Stimulated activated naive CD4-positive, alpha-beta T cell treated with Interleukin-2 at 50 U/mL for 16 hours (primary cell): ENCODE data around the gene MYBPC3.
"Not testable (repeated sequence)": the region's sequence is repeated elsewhere in the genome, so short reads cannot be mapped to it uniquely, and the experiment has no call there.

ENCODE experiments used
- DNase-seq: peaks from one replicate; lab custom pipeline; 2025; lab: John Stamatoyannopoulos, UW

MYBPC3 gene

DNA sequence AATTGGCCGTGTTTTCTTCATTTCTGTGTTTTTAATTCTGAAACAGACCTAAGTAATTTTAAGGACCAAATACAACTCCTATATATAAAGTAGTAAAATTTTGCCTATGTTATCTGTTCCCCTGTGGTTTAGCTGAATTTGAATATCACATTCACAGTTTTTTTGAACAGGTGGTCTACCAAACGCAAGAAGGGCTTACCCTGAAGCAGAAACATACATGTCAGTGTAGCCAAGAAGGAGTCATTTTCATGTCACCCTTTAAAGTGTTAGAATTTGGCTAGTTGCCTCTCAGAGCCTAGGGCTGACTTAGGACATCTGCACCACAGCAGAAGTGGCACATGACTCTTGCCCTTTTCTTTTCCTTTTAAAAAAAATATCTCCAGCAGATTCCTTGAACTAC, 34.3 kb downstream of the MYBPC3 start:
- DNase-seq = no peak

DNA sequence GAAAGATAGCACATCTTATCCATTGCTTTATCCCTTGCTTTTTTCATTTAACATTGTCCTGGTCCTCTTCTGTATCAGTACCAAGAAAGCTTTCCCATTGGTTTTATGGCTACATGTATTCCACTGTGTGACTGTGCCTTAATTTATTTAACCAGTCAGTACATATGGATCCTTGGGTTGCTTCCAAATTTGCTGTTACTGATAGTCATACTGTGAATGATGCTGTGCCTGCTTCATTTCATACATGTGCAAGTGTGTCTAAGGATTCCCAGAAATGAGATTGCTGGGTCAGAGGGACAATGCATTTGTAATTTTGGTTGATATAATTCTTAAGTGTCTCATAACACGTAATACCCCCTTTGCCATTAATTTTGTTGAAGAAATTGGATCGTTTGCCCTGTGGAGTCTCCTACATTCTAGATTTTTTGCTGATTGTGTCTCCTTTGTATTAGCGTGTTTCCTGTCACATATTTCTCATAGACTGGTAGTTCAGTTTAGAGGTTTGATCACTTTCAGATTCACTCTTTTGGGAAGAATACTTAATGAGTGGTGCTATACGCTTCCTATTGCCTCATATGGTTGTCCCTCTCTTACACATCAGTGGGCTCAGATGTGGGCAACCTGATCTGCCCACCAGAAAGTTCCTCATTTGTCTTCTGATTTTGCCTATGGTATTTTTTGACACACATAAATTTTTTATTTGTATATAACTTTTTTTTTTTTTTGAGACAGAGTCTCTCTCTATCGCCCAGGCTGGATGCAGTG, 35.3 kb downstream of the MYBPC3 start:
- DNase-seq = no peak

DNA sequence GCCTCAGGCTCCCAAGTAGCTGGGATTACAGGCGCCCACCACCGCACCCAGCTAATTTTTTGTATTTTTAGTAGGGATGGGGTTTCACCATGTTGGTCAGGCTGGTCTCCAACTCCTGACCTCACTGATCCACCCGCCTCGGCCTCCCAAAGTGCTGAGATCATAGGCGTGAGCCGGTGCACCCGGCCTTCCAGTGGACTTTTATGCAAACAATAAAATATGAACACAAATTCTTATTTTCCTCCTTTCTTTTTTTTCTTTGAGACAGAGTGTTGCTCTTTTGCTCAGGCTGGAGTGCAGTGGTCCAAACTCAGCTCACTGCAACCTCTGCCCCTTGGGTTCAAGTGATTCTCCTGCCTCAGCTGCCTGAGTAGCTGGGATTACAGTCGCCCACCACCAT, 36.0 kb downstream of the MYBPC3 start:
- not testable (repeated sequence) for DNase-seq

DNA sequence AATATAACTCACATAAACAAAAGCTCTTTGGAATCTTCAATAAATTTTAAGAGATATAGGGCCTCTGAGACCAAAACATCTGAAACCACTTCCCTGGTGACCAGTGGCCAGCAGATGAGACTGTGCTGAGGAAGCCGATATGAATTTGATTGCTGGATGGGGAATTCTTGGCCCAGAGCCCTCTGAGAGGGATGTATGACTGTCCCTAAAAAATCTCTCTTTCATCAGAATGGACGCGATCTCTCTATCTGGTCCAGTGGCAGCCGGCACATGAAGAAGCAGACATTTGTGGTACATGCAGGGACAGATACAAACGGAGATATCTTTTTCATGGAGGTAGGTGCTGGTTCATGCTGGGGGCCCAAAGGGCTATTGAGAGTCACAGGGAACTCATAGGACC, 37.5 kb downstream of the MYBPC3 start:
- no peak for DNase-seq

DNA sequence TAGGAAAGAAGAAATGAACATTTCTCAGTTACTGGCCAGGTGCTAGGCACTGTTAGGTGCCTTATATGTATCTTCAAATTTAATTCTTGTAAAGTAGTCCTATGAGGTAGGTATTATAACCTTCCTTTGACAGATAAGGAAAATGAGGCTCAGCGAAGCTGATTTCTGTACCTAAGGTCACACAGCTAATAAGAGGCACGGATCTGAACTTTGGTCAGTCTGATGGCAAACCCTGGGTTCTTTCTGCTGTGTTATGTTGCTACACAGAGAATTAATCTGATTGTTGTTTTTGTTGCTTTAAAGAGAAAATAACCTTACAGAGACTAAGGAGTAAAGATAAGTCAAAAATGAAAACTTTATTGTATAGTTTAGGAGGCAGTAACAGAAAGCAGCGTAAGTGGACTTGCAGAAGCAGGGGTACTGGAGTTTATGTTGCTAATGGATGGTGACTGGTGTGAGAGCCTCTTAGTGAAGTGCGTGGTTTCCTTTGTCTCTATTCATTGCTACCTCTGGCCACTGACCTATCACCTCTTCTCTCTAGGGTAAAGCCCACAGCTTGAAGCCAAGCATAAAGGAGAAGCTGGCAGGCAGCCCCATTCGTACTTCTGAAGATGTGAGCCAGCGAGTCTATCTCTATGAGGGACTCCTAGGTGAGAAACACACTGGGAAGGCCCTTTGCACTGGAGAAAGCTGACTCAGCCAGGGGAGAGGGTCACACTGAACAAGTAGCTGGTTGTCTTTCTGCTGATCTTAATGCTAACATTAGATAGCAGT, 44.3 kb downstream of the MYBPC3 start:
- no peak for DNase-seq

DNA sequence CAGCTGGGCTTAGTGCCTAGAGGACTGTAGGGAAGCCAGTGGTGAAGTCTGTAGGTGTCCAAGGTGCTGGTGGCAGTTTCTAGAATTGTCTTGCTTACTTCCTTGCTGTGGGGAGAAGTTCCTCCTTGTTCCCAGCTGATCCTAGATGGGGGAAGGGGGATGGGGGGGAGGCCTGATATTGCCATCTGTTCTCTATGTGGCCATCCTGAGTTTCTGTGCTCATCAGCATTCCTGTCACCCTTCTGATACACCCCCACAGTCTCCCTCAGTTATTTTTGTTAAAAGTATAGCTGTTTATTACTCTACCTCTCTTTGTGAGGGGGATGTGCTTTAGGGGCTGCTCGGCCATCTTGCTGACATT, 46.0 kb downstream of the MYBPC3 start:
- no peak for DNase-seq

DNA sequence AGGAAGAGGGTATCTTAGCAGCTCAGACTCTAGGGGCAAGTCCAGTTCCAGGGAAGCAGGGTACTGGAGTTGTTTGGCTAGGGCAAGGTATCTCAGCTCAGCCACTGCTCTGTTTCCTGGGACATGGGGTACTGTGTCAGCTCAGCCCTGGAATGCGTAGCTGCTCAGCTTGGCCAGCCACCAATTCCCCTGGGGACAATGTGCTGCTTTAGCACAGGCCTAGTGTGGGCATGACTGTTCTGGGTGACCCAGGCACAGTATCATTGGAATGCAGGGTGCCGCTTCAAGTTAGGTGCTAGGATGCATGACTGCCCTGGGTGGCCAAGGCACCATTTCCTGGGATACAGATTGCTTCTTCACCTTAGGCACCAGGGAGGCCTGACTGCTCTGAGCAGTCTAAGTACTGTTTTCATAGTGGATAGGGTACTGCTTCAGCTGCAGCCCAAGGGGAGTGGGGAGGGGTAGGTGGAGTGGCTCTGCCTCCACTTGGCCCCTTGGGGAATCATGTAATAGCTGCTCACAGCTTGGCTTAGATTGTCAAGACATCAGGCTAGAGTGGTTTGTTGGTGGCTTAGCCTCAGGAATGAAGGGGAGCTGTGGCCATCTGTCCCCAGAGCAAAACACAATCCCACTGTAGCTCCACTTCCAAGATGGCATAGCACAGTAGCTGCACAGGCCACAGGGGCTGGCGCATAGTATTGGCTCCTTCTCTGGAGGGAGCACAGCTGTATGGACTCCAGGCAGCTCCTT, 46.6 kb downstream of the MYBPC3 start:
- DNase-seq = no peak

DNA sequence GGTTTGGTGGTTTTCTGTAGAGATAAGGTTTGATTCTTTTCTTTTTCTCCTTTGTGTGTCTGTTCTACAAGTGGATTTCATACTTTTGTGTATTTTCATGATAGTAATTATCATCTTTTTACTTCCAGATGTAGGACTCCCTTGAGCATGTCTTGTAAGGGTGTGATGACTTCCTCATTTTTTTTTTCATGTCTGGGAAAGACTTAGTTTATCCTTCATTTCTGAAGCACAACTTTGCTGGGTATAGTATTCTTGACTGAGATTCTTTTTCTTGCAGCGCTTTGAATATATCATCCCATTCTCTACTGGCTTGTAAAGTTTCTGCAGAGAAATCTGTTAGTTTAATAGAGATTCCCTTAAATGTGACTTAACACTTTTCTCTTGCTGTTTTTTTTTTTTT, 49.6 kb downstream of the MYBPC3 start:
- no peak for DNase-seq

DNA sequence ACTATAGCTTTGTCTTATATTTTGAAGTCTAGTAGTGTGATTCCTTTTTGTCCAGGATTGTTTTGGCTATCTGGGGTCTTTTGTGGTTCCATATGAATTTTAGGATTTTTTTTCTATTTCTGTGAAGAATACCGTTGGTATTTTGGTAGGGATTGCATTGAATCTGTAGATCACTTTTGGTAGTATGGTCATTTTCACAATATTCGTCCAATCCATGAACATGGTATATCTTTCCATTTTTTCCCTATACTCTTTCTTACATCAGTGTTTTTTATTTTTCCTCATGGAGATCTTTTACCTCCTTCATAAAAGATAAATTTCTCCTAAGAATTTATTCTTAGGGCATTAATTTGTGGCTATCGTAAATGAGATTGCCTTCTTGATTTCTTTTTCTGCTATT, 53.4 kb downstream of the MYBPC3 start:
- DNase-seq = no peak

DNA sequence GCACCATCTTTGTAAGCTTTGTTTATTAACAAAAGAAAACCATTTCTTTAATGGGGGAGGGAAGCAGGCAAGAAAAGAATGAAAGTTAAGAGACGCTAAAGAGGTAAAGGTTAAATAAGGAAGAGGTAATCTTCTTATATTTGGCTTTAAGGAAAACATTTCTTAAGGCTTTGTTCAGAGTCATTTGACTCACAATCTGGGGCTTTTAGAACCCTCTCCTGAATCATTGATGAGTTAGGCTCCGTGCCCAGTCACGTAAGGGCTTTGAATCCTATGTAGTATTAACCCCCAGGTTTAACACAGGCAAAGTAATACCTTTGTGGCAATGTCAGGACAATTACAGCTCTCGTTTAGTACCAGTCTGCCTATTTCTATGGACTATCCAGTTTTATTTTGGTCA, 56.5 kb downstream of the MYBPC3 start:
- DNase-seq = no peak

DNA sequence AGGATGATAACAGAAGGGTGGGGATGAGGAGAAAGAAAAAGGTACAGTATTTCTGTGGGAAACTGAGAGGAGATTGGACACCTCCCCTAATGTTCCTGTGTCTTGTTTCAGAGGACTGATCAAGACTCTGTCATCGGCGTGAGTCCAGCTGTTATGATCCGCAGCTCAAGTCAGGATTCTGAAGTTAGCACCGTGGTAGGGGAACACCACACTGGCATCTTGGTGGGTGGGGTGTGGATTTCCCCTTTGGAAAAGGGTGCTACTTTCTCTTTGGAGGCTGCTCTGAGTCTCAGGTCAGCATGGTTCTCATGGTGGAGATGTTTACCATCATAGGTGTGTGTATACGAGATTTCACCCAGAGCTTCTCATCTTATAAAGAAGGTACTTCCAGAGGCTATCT, 57.1 kb downstream of the MYBPC3 start:
- DNase-seq = no peak

DNA sequence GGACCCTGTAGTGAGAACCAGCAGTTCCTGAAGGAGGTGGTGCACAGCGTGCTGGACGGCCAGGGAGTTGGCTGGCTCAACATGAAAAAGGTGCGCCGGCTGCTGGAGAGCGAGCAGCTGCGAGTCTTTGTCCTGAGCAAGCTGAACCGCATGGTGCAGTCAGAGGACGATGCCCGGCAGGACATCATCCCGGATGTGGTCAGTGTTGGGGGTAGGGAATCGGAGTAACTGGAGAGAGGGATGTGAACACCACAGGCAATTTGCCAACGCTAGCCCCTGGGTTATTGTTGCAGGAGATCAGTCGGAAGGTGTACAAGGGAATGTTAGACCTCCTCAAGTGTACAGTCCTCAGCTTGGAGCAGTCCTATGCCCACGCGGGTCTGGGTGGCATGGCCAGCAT, 62.6 kb downstream of the MYBPC3 start:
- DNase-seq = no peak

DNA sequence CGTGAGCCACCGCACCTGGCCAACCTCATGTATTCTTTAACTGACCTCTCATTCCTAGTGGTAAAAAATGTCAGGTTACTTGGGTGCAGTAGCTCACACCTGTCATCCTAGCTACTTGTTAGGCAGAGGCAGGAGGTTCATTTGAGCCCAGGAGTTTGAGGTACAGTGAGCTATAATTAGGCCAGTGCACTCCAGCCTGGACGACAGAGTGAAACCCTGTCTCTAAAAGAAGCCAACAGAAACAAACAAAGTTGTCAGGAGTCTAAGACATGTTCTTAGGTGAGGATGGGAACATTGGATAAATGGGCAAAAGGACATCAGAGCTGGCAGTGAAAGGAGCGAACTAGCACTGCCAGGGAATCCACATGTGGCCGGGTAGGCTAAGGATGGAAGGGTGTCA, 64.4 kb downstream of the MYBPC3 start:
- no peak for DNase-seq

DNA sequence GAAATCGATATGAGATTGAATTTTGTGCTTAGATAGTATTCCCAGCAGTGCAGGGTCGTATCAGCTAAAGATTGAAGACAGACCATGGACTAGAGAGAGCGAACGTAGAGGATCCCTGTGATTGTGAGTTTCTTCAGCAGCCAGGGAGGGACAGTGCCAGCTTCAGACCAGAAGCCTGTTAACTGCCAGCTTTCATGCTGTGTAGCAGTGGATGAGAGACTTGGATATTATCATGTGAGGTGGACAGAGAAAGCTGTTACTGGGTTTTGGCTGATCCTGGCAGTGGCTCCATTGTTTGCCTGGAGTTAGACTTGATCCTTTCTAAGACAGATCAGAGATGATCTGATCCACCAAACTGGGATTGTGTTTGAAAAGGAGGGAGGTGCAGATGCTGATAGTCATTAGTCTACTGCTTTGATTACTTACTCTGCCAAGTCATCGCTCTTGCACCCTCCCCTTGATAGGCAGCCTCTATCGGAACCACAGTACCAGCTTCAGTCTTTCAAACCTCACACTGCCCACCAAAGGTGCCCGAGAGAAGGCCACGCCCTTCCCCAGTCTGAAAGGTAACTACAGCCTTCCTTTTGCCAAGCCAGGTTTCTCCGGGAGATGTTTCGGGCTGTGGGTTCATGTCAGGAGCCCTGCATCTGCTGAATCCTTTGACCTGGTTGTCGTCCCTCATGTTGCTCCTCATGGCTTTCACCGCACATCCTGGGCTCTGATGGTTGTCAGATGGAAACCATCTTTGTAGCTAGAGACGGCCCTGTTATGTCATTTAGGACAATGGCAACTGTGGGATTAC, 66.3 kb downstream of the MYBPC3 start:
- DNase-seq = no peak

DNA sequence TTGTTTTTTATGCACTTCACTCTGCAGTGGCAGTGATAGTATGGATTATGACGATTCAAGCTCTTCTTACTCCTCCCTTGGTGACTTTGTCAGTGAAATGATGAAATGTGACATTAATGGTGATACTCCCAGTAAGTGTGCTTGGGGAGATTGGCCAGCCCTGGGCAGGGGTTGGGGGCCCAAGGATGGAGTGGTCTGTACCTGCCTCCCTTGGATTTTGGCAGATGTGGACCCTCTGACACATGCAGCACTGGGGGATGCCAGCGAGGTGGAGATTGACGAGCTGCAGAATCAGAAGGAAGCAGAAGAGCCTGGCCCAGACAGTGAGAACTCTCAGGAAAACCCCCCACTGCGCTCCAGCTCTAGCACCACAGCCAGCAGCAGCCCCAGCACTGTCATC, 68.4 kb downstream of the MYBPC3 start:
- DNase-seq = no peak

DNA sequence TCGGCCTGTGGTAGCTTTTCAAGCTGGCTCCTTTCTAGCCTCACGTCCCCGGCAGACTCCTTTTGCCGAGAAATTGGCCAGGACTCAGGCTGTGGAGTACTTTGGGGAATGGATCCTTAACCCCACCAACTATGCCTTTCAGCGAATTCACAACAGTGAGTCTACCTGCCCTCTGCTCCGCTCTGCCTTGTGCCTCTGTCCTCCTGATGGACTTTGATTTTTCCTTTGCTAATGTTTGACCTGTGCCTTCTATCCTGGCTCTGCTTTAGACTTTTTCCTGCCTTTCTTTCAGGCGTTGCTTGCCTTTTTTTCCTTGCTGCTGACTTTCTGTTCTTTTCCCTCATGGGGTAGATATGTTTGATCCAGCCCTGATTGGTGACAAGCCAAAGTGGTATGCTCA, 70.0 kb downstream of the MYBPC3 start:
- DNase-seq = no peak
